Common myeloid progenitor, CD34-positive (primary cell): Measurements from ENCODE around the gene CIT.

Source experiments
- CTCF ChIA-PET: fragments of 350-600 bp; sonication (Branson Sonifier 250); formaldehyde crosslinking; loops from one replicate; lab custom pipeline; 2021; ENCODE audit warnings: antibody characterized with exemption; lab: Charles Lee
- POLR2A ChIA-PET: fragments of 350-600 bp; sonication (Branson Sonifier 250); formaldehyde crosslinking; loops from one replicate; lab custom pipeline; 2021; ENCODE audit warnings: antibody characterized with exemption; lab: Charles Lee
- DNase-seq, 3 donors: peaks; one replicate each; pipeline versions ENCODE4 v3.0.0 to v3.0.0-alpha.2; 2013
- H3K27ac ChIP-seq, 2 experiments: 1 replicate in 1 of 2; 2 replicates in 1 of 2; pipeline ENCODE4 v1.7.0; 2013; ENCODE audit warnings: inconsistent platforms in 2 of 2, low read length in 2 of 2, mild to moderate bottlenecking in 2 of 2, low read depth in 1 of 2, moderate library complexity in 1 of 2; ENCODE audit not compliant: severe bottlenecking in 2 of 2, insufficient read depth in 1 of 2, poor library complexity in 1 of 2
- H3K27me3 ChIP-seq, 5 experiments: replicated peaks in 2 of 5; 1 replicate in 3 of 5; 2 replicates in 2 of 5; pipeline versions ENCODE4 v1.6.1 to v1.7.0; 2013; ENCODE audit warnings: low read length in 4 of 5, mild to moderate bottlenecking in 2 of 5, moderate library complexity in 2 of 5, inconsistent platforms in 1 of 5; ENCODE audit not compliant: insufficient read depth in 5 of 5, control insufficient read depth in 4 of 5
- H3K36me3 ChIP-seq, 4 experiments: 1 replicate in 2 of 4; 2 replicates in 2 of 4; pipeline versions ENCODE4 v1.6.1 to v1.7.0; 2013; ENCODE audit warnings: low read length in 3 of 4, control low read depth in 1 of 4, mild to moderate bottlenecking in 1 of 4; ENCODE audit not compliant: control insufficient read depth in 4 of 4, insufficient read depth in 4 of 4
- H3K4me1 ChIP-seq, 4 experiments: 1 replicate in 3 of 4; 2 replicates in 1 of 4; pipeline versions ENCODE4 v1.6.1 to v1.7.1; 2013; ENCODE audit warnings: low read length in 3 of 4, mild to moderate bottlenecking in 3 of 4, control low read depth in 1 of 4, inconsistent platforms in 1 of 4, moderate library complexity in 1 of 4; ENCODE audit not compliant: control insufficient read depth in 4 of 4, insufficient read depth in 4 of 4; ENCODE audit errors: control extremely low read depth in 1 of 4
- H3K4me3 ChIP-seq, 7 experiments: 1 replicate in 4 of 7; 2 replicates in 3 of 7; pipeline versions ENCODE4 v1.5.1 to v1.7.0; 2013; ENCODE audit warnings: mild to moderate bottlenecking in 7 of 7, low read length in 6 of 7, moderate library complexity in 6 of 7, inconsistent platforms in 2 of 7, low read depth in 2 of 7, control low read depth in 1 of 7; ENCODE audit not compliant: insufficient read depth in 4 of 7, control insufficient read depth in 1 of 7; ENCODE audit errors: extremely low read depth in 1 of 7
- H3K9me3 ChIP-seq, 5 experiments: 1 replicate in 4 of 5; 2 replicates in 1 of 5; pipeline versions ENCODE4 v1.6.1 to v1.7.1; 2013; ENCODE audit warnings: low read length in 4 of 5, mild to moderate bottlenecking in 2 of 5, inconsistent platforms in 1 of 5, low read depth in 1 of 5, moderate library complexity in 1 of 5; ENCODE audit not compliant: control insufficient read depth in 4 of 5, insufficient read depth in 2 of 5; ENCODE audit errors: control extremely low read depth in 1 of 5
- WGBS: methylation state at CpG from one replicate; pipeline ENCODE4 v1.1.5; 2013; ENCODE audit not compliant: insufficient coverage; 5-methylcytosine and 5-hydroxymethylcytosine counted together

CIT gene

GRCh38 chr12:119729871-119730270, 147.2 kb downstream of the CIT start:
- no peak for DNase-seq
- CTCF ChIA-PET: no interaction called here
- POLR2A ChIA-PET: no interaction called here
- H3K27me3 ChIP-seq: no peaks in the 10 kb centered on the region
- no peaks in the 10 kb centered on the region for H3K9me3 ChIP-seq
- H3K27ac ChIP-seq: no peak overlapping the region
- WGBS: 96% methylated on average over 6 of the region's 8 CpGs
- peaks cover 0 to 47% (median 31%) of the 10 kb centered on the region in 4 experiments for H3K36me3 ChIP-seq
- no peaks in the 10 kb centered on the region for H3K4me1 ChIP-seq
- no peak overlapping the region for H3K4me3 ChIP-seq

- Histone ChIP-seq H3K4me3 (no peak overlapping the region), H3K27ac (no peak overlapping the region), H3K9me3 (no peaks in the 10 kb centered on the region), H3K36me3 (peaks cover 0 to 35% (median 18%) of the 10 kb centered on the region in 4 experiments), H3K27me3 (no peaks in the 10 kb centered on the region), H3K4me1 (no peaks in the 10 kb centered on the region)
- DNase-seq: no peak
- POLR2A ChIA-PET: no interaction called here
- CTCF ChIA-PET: interaction anchor here (0.6 kb wide), 1 partner anchor 84 kb away, joined by 3 read pairs; no protein-coding TSS in a partner anchor
- WGBS: 96% methylated on average over 5 of the region's 6 CpGs
Measured at GRCh38 chr12:119728444-119728745, 148.7 kb downstream of the CIT start.

- POLR2A ChIA-PET: no interaction called here
- no peaks in the 10 kb centered on the region for H3K9me3 ChIP-seq
Measured at GRCh38 chr12:119727600-119728443, 149.3 kb downstream of the CIT start.

DNA sequence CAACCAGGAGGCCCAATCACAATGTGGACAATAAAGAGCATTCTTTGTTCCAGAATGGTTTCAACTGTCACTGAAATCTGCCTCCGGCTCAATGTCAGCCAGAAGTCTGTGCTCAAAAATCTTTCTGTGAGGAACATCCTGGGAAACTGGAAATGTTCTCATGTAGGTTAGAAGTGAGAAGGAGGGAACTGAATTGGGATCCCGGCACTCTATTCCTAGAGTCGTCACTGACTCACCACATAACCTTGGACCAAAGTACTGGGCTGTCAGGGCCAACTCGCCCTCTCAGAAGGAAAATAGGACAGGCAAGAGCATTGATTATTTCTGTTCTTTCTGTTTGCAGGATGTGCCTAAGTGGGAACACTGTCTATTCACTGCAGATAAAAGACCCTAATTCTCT, 151.6 kb downstream of the CIT start:
- no peaks in the 10 kb centered on the region for H3K27me3 ChIP-seq
- WGBS: 100% methylated on average over 4 of the region's 4 CpGs
- no peak overlapping the region for H3K27ac ChIP-seq
- peaks cover 0 to 36% (median 11%) of the 10 kb centered on the region in 4 experiments for H3K36me3 ChIP-seq
- DNase-seq: no peak
- no peak overlapping the region for H3K4me3 ChIP-seq
- CTCF ChIA-PET: no interaction called here
- H3K4me1 ChIP-seq: no peaks in the 10 kb centered on the region
- H3K9me3 ChIP-seq: no peaks in the 10 kb centered on the region
- POLR2A ChIA-PET: no interaction called here

More at GRCh38 chr12:119727600-119728443, 149.3 kb downstream of the CIT start:
- peaks cover 0 to 33% (median 15%) of the 10 kb centered on the region in 4 experiments for H3K36me3 ChIP-seq
- WGBS: 100% methylated on average over 1 of the region's 3 CpGs
- H3K27ac ChIP-seq: no peak overlapping the region
- no peaks in the 10 kb centered on the region for H3K27me3 ChIP-seq
- DNase-seq: no peak
- H3K4me1 ChIP-seq: no peaks in the 10 kb centered on the region
- CTCF ChIA-PET: interaction anchor here (0.6 to 1.1 kb wide), 2 partner anchors 28 to 84 kb away, joined by 3 read pairs; no protein-coding TSS in a partner anchor
- no peak overlapping the region for H3K4me3 ChIP-seq

- WGBS: 97% methylated on average over 3 of the region's 4 CpGs
- ChIA-PET POLR2A (no interaction called here), CTCF (no interaction called here)
- DNase-seq: no peak
- Histone ChIP-seq H3K9me3 (no peaks in the 10 kb centered on the region), H3K36me3 (peaks cover 0 to 37% (median 11%) of the 10 kb centered on the region in 4 experiments), H3K27ac (no peak overlapping the region), H3K4me3 (no peak overlapping the region), H3K27me3 (no peaks in the 10 kb centered on the region), H3K4me1 (no peaks in the 10 kb centered on the region)
Measured at GRCh38 chr12:119721306-119721705, 155.8 kb downstream of the CIT start.

DNA sequence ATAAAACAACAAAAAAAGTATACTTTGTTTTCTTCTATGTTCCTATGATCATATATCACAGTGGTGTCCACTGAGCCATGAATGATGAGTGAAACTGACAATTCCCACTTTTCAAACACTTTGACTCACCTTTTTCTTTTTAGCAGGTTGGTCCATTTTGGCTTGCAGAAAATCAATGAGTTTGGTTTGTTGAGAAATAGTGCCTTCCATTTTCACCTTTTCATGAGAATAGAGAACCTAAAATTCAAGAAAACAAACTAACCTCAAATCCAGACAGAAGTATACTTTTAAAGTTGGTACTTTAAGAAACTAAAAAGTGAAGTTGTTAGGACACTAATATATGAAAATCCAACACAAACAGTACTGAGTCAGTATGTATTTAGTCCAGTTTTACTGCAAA, 156.8 kb downstream of the CIT start:
- Histone ChIP-seq H3K4me1 (no peaks in the 10 kb centered on the region), H3K4me3 (no peak overlapping the region), H3K9me3 (peaks cover 0 to 1% (median 0%) of the 10 kb centered on the region in 5 experiments), H3K36me3 (peaks cover 0 to 39% (median 15%) of the 10 kb centered on the region in 4 experiments), H3K27ac (no peak overlapping the region), H3K27me3 (no peaks in the 10 kb centered on the region)
- ChIA-PET CTCF (no interaction called here), POLR2A (no interaction called here)
- no peak for DNase-seq

DNA sequence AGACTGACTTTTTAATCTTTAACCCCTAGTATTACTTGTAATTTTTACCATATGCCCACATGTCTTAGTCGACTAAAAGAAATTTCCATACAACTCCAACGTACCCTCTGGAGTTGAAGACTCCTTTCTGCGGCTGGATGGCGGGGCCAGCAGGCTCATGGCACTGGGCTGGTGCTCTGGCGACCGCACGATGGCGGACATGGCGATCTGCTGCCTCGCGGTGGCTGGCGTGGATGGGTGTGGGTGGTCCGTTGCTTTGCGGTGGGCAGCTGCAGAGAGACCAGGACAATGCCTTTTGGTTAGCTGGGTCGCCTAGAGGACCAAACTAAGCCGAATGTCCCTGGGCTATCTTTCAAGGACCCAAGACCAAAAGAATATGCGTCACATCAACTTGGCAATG, 159.0 kb downstream of the CIT start:
- peaks cover 11 to 59% (median 33%) of the 10 kb centered on the region in 4 experiments for H3K36me3 ChIP-seq
- 100% methylated on average over 9 of the region's 17 CpGs for WGBS
- H3K27me3 ChIP-seq: no peaks in the 10 kb centered on the region
- CTCF ChIA-PET: no interaction called here
- POLR2A ChIA-PET: no interaction called here
- no peak overlapping the region for H3K27ac ChIP-seq
- H3K4me3 ChIP-seq: no peak overlapping the region
- H3K9me3 ChIP-seq: peaks cover 0 to 6% (median 0%) of the 10 kb centered on the region in 5 experiments
- H3K4me1 ChIP-seq: no peaks in the 10 kb centered on the region
- DNase-seq: no peak
